Measurements from ENCODE around the gene FUT2.
"Not testable (repeated sequence)": the region's sequence is repeated elsewhere in the genome, so short reads cannot be mapped to it uniquely, and the experiment has no call there.

The FUT2 gene

DNA sequence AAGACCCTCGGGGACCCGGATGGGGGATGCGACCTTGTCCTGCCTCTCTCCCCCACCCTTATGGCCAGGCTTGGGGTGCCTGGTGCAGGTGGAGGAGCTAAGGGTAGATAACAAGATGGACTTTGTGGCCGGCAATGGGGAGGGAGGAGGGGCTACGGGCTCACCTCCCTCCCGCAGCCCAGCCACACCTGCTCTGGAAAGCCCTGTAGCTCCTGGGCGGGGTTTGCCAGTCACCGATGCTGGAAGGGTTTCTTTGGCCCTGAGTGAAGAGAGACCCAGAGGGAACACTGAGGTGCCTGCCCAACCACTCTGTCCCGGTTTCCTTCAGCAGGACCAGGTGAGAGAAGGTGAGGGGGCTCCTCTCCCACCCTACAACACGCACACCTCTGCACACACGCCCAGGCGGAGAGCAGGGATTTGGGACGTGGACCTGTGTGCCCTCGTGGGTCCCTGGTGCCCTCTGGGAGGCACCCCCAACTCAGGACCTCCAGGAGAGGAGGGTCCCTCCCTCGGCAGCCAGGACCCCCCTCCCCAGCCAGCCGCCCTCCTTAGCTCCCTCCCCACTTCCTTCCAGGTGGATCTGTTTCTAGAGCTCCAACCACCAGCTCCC lies at the start of gene FUT2:
Gene FUT2, plus strand, starts transcription at position 229 of the 610 bp plus-strand sequence. CDS start 6,986 bp downstream, outside the sequence.
- TF ChIP-seq POLR2A (IDR thresholded peaks at IDR 0.05; ENCODE audit: low read length) (no peak), GATA1 (IDR thresholded peaks at IDR 0.05; ENCODE audit: low read depth, low read length) (no peak)

GRCh38 chr19:48646001-48646721 lies 49.6 kb upstream of the FUT2 start, which contains the start of gene CA11:
Gene CA11 (minus strand): TSS chr19:48646187. CDS start chr19:48645632, 555 bp downstream.
- peak; percentile 80 to 86 for DNase-seq
- TF ChIP-seq POLR2A (IDR thresholded peaks at IDR 0.05; ENCODE audit: low read length) = no peak
- no peak for TF ChIP-seq GATA1 (IDR thresholded peaks at IDR 0.05; ENCODE audit: low read depth, low read length)

More for the DNA sequence above, at the start of gene FUT2:
- DNase-seq = no peak

DNA sequence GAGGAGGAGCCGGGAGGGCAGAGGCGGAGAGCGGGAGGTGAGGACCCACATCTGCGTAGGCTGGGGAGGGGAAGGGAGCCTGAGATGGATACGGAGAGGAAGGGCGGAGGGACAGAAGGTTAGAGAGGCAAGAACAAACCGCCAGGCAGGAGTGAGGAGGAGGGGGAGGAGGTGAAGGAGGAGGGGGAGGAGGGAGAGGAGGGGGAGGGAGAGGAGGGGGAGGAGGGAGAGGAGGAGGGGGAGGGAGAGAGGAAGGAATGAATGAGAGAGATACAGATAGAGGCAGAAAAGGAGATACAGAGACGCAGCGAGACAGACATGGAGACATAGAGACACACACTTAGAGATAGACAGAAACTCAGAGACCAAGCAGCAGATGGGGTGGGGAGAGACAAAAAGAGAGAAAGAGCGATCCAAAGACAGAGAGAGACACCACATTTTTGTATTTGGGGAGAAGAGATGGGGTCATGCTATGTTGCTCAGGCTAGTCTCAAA lies 49.0 kb upstream of the FUT2 start:
- TF ChIP-seq GATA1 (IDR thresholded peaks at IDR 0.05; ENCODE audit: low read depth, low read length) = no peak
- TF ChIP-seq POLR2A (IDR thresholded peaks at IDR 0.05; ENCODE audit: low read length) = no peak

GRCh38 chr19:48648134-48648533 lies 47.6 kb upstream of the FUT2 start:
- DNase-seq = no peak
- no peak for TF ChIP-seq GATA1 (IDR thresholded peaks at IDR 0.05; ENCODE audit: low read depth, low read length)
- TF ChIP-seq POLR2A (IDR thresholded peaks at IDR 0.05; ENCODE audit: low read length) = no peak

More for the DNA sequence above, 49.0 kb upstream of the FUT2 start:
- no peak for DNase-seq

DNA sequence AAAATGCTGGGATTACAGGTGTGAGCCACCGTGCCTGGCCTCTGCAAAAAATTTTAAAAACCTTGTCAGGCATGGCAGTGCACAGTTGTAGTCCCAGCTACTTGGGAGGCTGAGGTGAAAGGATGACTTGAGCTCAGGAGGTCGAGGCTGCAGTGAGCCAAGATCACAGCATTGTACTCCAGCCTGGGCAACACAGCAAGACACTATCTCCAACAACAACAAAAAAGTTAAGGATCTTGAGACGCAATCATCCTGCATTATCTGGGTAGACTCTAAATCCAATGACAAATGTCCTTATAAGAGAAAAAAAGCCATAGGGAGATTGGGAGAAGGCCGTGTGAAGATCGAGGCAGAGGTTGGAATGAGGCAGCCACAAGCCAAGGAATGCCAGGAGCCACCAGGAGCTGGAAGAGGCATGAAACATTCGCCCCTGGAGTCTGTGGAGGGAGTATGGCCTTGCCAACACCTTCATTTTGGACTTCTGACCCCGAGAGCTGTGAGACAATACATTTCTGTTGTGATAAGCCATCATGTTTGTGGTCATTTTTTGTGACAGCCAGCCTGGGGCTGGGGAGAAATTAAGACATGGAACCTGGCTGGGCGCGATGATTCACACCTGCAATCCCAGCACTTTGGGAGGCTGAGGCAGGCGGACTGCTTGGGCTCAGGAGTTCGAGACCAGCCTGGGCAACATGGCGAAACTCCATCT lies 44.6 kb upstream of the FUT2 start:
- TF ChIP-seq GATA1 (IDR thresholded peaks at IDR 0.05; ENCODE audit: low read depth, low read length) (no peak), POLR2A (IDR thresholded peaks at IDR 0.05; ENCODE audit: low read length) (no peak)
- DNase-seq = no peak

GRCh38 chr19:48651683-48652048 lies 44.1 kb upstream of the FUT2 start:
- no peak for TF ChIP-seq POLR2A (IDR thresholded peaks at IDR 0.05; ENCODE audit: low read length)
- TF ChIP-seq GATA1 (IDR thresholded peaks at IDR 0.05; ENCODE audit: low read depth, low read length) = no peak
- DNase-seq = no peak

- TF ChIP-seq GATA1 (IDR thresholded peaks at IDR 0.05; ENCODE audit: low read depth, low read length) = no peak
- no peak for TF ChIP-seq POLR2A (IDR thresholded peaks at IDR 0.05; ENCODE audit: low read length)
- no peak for DNase-seq
These were observed 41.3 kb upstream of the FUT2 start for GRCh38 chr19:48654299-48655059.

DNA sequence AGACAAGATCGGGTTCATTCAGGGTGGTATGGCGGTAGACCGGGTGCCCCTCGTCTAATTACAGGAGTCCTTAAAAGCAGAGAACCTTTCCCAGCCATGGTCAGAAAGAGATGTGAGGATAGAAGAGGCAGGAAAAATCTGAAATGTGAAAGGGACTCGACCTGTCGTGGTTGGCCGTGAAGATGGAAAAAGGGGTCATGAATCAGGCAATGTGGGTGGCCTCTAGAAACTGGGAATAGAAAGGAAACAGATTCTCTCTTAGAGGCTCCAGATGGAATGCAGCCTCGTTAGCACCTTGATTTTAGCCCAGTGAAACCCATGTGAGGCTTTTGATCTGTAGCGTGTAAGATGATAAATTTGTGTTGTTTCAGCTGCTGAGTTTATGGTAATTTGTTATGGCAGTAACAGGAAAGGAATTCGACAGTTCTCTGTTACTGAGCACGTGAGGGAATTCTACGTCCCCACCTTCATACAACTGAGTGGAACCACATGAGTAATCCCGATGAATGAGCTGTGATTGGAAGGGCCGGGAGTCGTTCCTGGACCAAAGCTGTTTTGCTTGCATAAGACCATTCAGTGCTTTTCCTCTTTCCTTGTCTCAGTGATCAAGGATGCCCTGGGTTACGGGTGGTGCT lies 38.8 kb upstream of the FUT2 start:
- DNase-seq = no peak
- TF ChIP-seq POLR2A (IDR thresholded peaks at IDR 0.05; ENCODE audit: low read length) = no peak
- TF ChIP-seq GATA1 (IDR thresholded peaks at IDR 0.05; ENCODE audit: low read depth, low read length) = no peak

- not testable (repeated sequence) for DNase-seq
These were observed 37.9 kb upstream of the FUT2 start for GRCh38 chr19:48657828-48658227.

DNA sequence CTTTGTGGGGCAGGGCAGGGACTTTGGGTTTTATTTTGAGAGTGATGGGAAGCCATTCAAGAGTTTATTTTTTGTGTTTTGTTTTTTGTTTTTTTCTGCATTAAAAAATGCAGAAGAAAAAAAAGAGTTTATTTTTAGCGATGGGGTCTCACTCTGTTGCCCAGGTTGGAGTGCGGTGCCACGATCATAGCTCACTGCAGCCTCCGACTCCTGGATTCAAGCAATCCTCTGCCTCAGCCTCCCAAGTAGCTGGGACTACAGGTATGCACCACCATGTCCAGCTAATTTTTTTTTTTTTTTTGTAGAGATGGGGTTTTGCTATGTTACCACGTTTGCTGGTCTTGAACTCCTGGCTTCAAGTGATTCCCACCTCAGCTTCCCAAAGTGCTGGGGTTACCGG lies 37.3 kb upstream of the FUT2 start:
- TF ChIP-seq GATA1 (IDR thresholded peaks at IDR 0.05; ENCODE audit: low read depth, low read length) = no peak
- no peak for TF ChIP-seq POLR2A (IDR thresholded peaks at IDR 0.05; ENCODE audit: low read length)
- no peak for DNase-seq

- TF ChIP-seq POLR2A (IDR thresholded peaks at IDR 0.05; ENCODE audit: low read length) (no peak), GATA1 (IDR thresholded peaks at IDR 0.05; ENCODE audit: low read depth, low read length) (no peak)
- DNase-seq = no peak
These were observed 36.0 kb upstream of the FUT2 start for GRCh38 chr19:48659768-48660167.

DNA sequence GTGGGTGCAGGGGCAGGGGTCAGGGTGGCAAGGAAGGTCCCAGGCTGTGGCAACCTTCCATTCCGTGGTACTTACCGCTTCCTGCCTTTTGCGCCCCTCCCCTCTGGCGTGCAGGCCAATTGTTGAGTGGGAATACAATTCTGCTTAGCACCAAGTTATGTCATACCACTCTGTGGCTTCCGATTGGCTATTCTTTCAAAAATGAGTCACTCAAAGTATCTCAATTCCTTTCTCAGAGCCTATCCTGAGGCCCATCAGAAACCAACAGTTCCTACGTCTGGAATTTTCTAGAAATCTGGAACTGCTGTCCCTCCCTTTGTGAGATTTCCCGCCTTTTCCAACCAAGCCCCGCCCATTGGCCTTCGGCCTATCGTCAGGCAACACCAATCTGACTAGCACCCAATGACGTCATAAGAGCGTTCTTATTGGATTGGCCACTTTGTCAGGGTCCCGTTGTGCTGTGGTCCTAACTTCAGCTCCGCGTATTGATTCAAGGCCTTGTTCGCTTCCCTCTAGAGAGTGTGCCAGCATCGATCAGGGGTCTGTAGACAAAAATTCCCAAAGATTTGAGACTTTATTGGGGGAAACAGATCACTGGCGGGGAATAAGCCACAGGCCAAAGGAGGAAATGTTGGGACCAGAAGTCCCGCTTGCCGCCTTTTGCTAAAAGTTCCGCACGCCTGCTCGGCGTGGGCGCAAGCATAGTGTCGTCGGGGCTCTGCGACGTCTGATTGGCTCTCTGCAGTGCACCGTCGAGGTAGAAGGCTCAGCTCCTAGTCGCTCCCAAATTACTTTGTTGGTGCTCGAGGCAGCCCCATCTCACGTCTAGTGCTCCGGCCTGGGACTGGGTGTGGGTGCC lies 34.7 kb upstream of the FUT2 start:
- peak; percentile 85 to 86 for DNase-seq
- TF ChIP-seq POLR2A (IDR thresholded peaks at IDR 0.05; ENCODE audit: low read length) = no peak
- TF ChIP-seq GATA1 (IDR thresholded peaks at IDR 0.05; ENCODE audit: low read depth, low read length) = no peak

All from erythroblast (primary cell).